22Rv1 (cell line): Measurements from ENCODE around the gene TWNK.
A peak's percentile ranks its signal among the peaks of the same experiment; 100 is the strongest.

Source experiments
- H3K27ac ChIP-seq: fragments of 450-650 bp; 2 replicates; pipeline ENCODE4 v1.5.1; 2017
- CTCF ChIP-seq: fragments of 450-650 bp; IDR thresholded peaks from 2 replicates; pipeline ENCODE4 v1.5.1; 2017; ENCODE audit warnings: mild to moderate bottlenecking
- ZFX ChIP-seq: fragments of 450-650 bp; IDR thresholded peaks from 2 replicates; pipeline ENCODE4 v1.6.1; 2017; ENCODE audit warnings: antibody characterized with exemption, borderline replicate concordance

The TWNK gene

DNA sequence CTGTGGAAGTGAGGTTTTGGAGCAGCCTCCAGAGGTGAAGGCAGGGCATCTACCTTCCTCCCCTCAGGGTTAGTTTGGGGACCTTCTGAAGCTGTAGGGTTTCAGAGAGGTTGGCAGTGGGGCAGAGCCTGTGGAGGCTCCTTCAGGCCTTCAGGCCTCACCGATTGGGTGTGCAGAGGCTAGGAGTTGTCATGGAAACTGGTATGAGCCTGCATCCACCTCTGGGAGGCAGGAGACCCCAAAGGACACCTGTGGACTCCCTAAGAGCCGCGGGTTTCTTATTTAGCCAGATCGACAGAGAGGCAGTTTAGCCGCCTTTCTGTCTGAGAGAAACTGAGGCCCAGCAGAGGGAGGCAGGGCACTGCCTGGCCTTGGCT lies 14.3 kb downstream of the TWNK start:
- TF ChIP-seq CTCF (no peak), ZFX (no peak)
- H3K27ac ChIP-seq: peak overlapping the region; percentile 96; the same call in 1 of the 2 replicates

DNA sequence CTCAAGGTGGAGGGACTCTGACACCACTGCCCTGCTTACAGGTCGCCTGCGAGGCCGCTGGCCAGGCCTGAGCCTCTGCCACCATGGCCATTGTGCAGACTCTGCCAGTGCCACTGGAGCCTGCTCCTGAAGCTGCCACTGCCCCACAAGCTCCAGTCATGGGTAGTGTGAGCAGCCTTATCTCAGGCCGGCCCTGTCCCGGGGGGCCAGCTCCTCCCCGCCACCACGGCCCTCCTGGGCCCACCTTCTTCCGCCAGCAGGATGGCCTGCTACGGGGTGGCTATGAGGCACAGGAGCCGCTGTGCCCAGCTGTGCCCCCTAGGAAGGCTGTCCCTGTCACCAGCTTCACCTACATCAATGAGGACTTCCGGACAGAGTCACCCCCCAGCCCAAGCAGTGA lies 15.1 kb downstream of the TWNK start:
- no peak overlapping the region for H3K27ac ChIP-seq
- TF ChIP-seq CTCF (no peak), ZFX (no peak)

GRCh38 chr10:101003639-101004206 lies 16.4 kb downstream of the TWNK start:
- no peak overlapping the region for H3K27ac ChIP-seq
- no peak for TF ChIP-seq CTCF

- H3K27ac ChIP-seq: no peak overlapping the region
- TF ChIP-seq ZFX (no peak), CTCF (no peak)
These were observed 18.0 kb downstream of the TWNK start for GRCh38 chr10:101005361-101005760.

- TF ChIP-seq ZFX (no peak), CTCF (no peak)
These were observed 18.7 kb downstream of the TWNK start for GRCh38 chr10:101005869-101006567.

GRCh38 chr10:101006593-101007098 lies 19.3 kb downstream of the TWNK start:
- H3K27ac ChIP-seq: no peak overlapping the region
- no peak for TF ChIP-seq CTCF
- TF ChIP-seq ZFX: no peak

More at GRCh38 chr10:101005869-101006567, 18.7 kb downstream of the TWNK start:
- H3K27ac ChIP-seq: no peak overlapping the region

GRCh38 chr10:101007099-101007711 lies 19.9 kb downstream of the TWNK start:
- TF ChIP-seq CTCF: no peak
- no peak for TF ChIP-seq ZFX
- H3K27ac ChIP-seq: no peak overlapping the region
